ENCODE results near the gene ATP5F1E.

DNA sequence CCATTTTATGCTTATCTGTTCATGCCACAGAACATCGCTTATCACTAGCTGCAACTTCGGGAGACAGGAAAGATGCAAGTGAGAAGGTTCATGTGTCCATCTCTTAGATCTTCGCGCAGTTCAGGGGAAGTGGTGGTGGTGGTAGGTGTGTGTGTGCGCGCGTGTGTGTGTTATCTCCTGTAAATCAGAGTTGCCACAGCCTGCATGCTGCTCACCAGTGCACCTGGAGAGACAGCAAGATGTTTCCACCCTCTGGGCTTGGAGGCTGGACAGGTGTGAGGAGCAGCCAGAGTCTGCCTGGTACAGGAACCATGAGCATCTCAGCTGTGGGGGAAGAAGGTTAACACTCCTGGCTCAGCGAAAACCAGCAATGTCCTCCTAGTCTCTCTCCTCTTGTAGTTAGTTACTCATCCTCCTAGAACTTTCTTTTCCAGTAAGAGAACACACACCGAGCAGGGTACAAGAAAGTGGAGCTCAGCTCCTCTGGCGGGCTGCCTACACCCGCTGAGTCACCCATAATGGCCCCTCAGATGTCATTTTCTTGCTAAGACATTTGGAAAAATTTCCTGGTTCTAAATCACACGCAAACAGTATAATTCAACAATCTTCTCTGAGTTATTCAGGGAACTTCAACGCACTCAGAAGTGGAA, 18.1 kb downstream of the ATP5F1E start:
- TF ChIP-seq, protein P1, sequence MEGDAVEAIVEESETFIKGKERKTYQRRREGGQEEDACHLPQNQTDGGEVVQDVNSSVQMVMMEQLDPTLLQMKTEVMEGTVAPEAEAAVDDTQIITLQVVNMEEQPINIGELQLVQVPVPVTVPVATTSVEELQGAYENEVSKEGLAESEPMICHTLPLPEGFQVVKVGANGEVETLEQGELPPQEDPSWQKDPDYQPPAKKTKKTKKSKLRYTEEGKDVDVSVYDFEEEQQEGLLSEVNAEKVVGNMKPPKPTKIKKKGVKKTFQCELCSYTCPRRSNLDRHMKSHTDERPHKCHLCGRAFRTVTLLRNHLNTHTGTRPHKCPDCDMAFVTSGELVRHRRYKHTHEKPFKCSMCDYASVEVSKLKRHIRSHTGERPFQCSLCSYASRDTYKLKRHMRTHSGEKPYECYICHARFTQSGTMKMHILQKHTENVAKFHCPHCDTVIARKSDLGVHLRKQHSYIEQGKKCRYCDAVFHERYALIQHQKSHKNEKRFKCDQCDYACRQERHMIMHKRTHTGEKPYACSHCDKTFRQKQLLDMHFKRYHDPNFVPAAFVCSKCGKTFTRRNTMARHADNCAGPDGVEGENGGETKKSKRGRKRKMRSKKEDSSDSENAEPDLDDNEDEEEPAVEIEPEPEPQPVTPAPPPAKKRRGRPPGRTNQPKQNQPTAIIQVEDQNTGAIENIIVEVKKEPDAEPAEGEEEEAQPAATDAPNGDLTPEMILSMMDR (IDR thresholded peaks at IDR 0.05; ENCODE audit: insufficient read depth, low read depth, low read length) = no peak
- no peak for TF ChIP-seq EZH2 (IDR thresholded peaks at IDR 0.05; ENCODE audit: insufficient read depth, low read length)

Data from astrocyte (in vitro differentiated cells and primary cell).